Mesendoderm (in vitro differentiated cells): ENCODE measurements around the gene TECTB.

Experiments
- DNase-seq: peaks from one replicate; pipeline ENCODE4 v3.0.0; 2013
- H2AK5ac ChIP-seq: 2 replicates; pipeline ENCODE4 v1.6.1; 2013; ENCODE audit warnings: low read length, inconsistent platforms
- H2BK120ac ChIP-seq: 2 replicates; pipeline ENCODE4 v1.6.1; 2013; ENCODE audit warnings: low read depth, mild to moderate bottlenecking, low read length, moderate library complexity, mixed read lengths
- H2BK15ac ChIP-seq: replicated peaks from 2 replicates; pipeline ENCODE4 v1.6.1; 2013; ENCODE audit warnings: low read depth, mild to moderate bottlenecking, moderate library complexity
- H2BK5ac ChIP-seq: 2 replicates; pipeline ENCODE4 v1.6.1; 2013; ENCODE audit warnings: low read length, inconsistent platforms
- H3K18ac ChIP-seq: 2 replicates; pipeline ENCODE4 v1.6.1; 2013; ENCODE audit warnings: mild to moderate bottlenecking, low read length, mixed read lengths
- H3K23ac ChIP-seq: one replicate; pipeline ENCODE4 v1.6.1; 2013; ENCODE audit warnings: low read length
- H3K27ac ChIP-seq: 2 replicates; pipeline ENCODE4 v1.5.1; 2013; ENCODE audit warnings: low read depth, mild to moderate bottlenecking, inconsistent platforms, low read length, moderate library complexity
- H3K27me3 ChIP-seq: 2 replicates; pipeline ENCODE4 v1.6.1; 2013; ENCODE audit warnings: low read length, control low read depth, mild to moderate bottlenecking, inconsistent platforms; ENCODE audit not compliant: insufficient read depth, poor library complexity
- H3K36me3 ChIP-seq: 2 replicates; pipeline ENCODE4 v1.6.1; 2013; ENCODE audit warnings: low read length, inconsistent platforms; ENCODE audit not compliant: control insufficient read depth, insufficient read depth
- H3K4ac ChIP-seq: one replicate; pipeline ENCODE4 v1.6.1; 2013; ENCODE audit warnings: low read depth, mild to moderate bottlenecking, low read length, moderate library complexity
- H3K4me1 ChIP-seq: 2 replicates; pipeline ENCODE4 v1.6.1; 2013; ENCODE audit warnings: low read depth, low read length, inconsistent platforms; ENCODE audit not compliant: control insufficient read depth
- H3K4me2 ChIP-seq: 2 replicates; pipeline ENCODE4 v1.6.1; 2013; ENCODE audit warnings: low read length
- H3K4me3 ChIP-seq: 2 replicates; pipeline ENCODE4 v1.5.1; 2013; ENCODE audit warnings: mild to moderate bottlenecking, low read length
- H3K56ac ChIP-seq: one replicate; pipeline ENCODE4 v1.6.1; 2013; ENCODE audit warnings: low read length
- H3K79me1 ChIP-seq: 2 replicates; pipeline ENCODE4 v1.6.1; 2013; ENCODE audit warnings: low read length, inconsistent platforms
- H3K79me2 ChIP-seq: 2 replicates; pipeline ENCODE4 v1.6.1; 2013; ENCODE audit warnings: mild to moderate bottlenecking, low read length; ENCODE audit not compliant: control insufficient read depth, insufficient read depth
- H3K9ac ChIP-seq: 2 replicates; pipeline ENCODE4 v1.6.1; 2013; ENCODE audit warnings: low read length, inconsistent platforms
- H4K5ac ChIP-seq: one replicate; pipeline ENCODE4 v1.6.1; 2013; ENCODE audit warnings: low read length
- H4K8ac ChIP-seq: one replicate; pipeline ENCODE4 v1.6.1; 2013; ENCODE audit warnings: low read depth, mild to moderate bottlenecking, control low read depth, low read length, moderate library complexity
- WGBS: extraction: QIAGEN DNeasy Blood & Tissue Kit; methylation state at CpG from one replicate; pipeline ENCODE4 v1.1.7; 2013; ENCODE audit warnings: low lambda C conversion rate, missing lambda C conversion rate; ENCODE audit not compliant: insufficient coverage; ENCODE audit errors: extremely low coverage; 5-methylcytosine and 5-hydroxymethylcytosine counted together

Gene TECTB

GRCh38 chr10:112344261-112344660 is 61.1 kb downstream of the TECTB start:
- H3K27me3 ChIP-seq = no peaks in the 10 kb centered on the region
- H3K79me2 ChIP-seq = no peaks in the 10 kb centered on the region
- H2AK5ac ChIP-seq = no peak overlapping the region
- no peak overlapping the region for H2BK5ac ChIP-seq
- no peak for DNase-seq
- H2BK120ac ChIP-seq = no peak overlapping the region
- no peak overlapping the region for H3K9ac ChIP-seq
- H3K18ac ChIP-seq = no peak overlapping the region
- no peaks in the 10 kb centered on the region for H3K4me1 ChIP-seq
- no peak overlapping the region for H4K5ac ChIP-seq
- H3K4me3 ChIP-seq = no peak overlapping the region
- no peak overlapping the region for H3K56ac ChIP-seq
- no peak overlapping the region for H3K4me2 ChIP-seq
- H3K36me3 ChIP-seq = no peaks in the 10 kb centered on the region
- H4K8ac ChIP-seq = no peak overlapping the region
- no peak overlapping the region for H3K4ac ChIP-seq
- no peak overlapping the region for H3K27ac ChIP-seq
- H3K79me1 ChIP-seq = no peaks in the 10 kb centered on the region
- no CpG with 5 or more reads among the region's 6 CpGs for WGBS
- no peak overlapping the region for H2BK15ac ChIP-seq
- H3K23ac ChIP-seq = no peak overlapping the region

- H3K79me2 ChIP-seq = no peaks in the 10 kb centered on the region
- no CpG with 5 or more reads among the region's 3 CpGs for WGBS
- no peak overlapping the region for H3K4ac ChIP-seq
- no peak overlapping the region for H2BK120ac ChIP-seq
- H3K18ac ChIP-seq = no peak overlapping the region
- no peaks in the 10 kb centered on the region for H3K4me1 ChIP-seq
- no peak overlapping the region for H3K9ac ChIP-seq
- no peak overlapping the region for H4K5ac ChIP-seq
- no peaks in the 10 kb centered on the region for H3K27me3 ChIP-seq
- no peak overlapping the region for H2BK15ac ChIP-seq
- H2AK5ac ChIP-seq = no peak overlapping the region
- DNase-seq = no peak
- H3K27ac ChIP-seq = no peak overlapping the region
- no peak overlapping the region for H3K4me3 ChIP-seq
- no peak overlapping the region for H3K23ac ChIP-seq
- H3K4me2 ChIP-seq = no peak overlapping the region
- no peak overlapping the region for H3K56ac ChIP-seq
- no peaks in the 10 kb centered on the region for H3K79me1 ChIP-seq
- H4K8ac ChIP-seq = no peak overlapping the region
- H3K36me3 ChIP-seq = no peaks in the 10 kb centered on the region
- no peak overlapping the region for H2BK5ac ChIP-seq
Measured at GRCh38 chr10:112345202-112345601, 62.0 kb downstream of the TECTB start.

- H3K23ac ChIP-seq = no peak overlapping the region
- DNase-seq = no peak
- no peak overlapping the region for H3K4me2 ChIP-seq
- H3K79me1 ChIP-seq = no peaks in the 10 kb centered on the region
- H3K4me3 ChIP-seq = no peak overlapping the region
- no peak overlapping the region for H3K4ac ChIP-seq
- no CpG with 5 or more reads among the region's 9 CpGs for WGBS
- H3K36me3 ChIP-seq = no peaks in the 10 kb centered on the region
- H2AK5ac ChIP-seq = no peak overlapping the region
- H4K5ac ChIP-seq = no peak overlapping the region
- no peak overlapping the region for H2BK5ac ChIP-seq
- H4K8ac ChIP-seq = no peak overlapping the region
- no peaks in the 10 kb centered on the region for H3K79me2 ChIP-seq
- no peak overlapping the region for H2BK120ac ChIP-seq
- no peaks in the 10 kb centered on the region for H3K27me3 ChIP-seq
- H3K4me1 ChIP-seq = no peaks in the 10 kb centered on the region
- no peak overlapping the region for H3K9ac ChIP-seq
- no peak overlapping the region for H3K27ac ChIP-seq
- no peak overlapping the region for H3K18ac ChIP-seq
- no peak overlapping the region for H3K56ac ChIP-seq
- H2BK15ac ChIP-seq = no peak overlapping the region
Measured at GRCh38 chr10:112345743-112346142, 62.5 kb downstream of the TECTB start.

- no peak overlapping the region for H3K18ac ChIP-seq
- H3K36me3 ChIP-seq = no peaks in the 10 kb centered on the region
- DNase-seq = no peak
- H3K23ac ChIP-seq = no peak overlapping the region
- no peak overlapping the region for H4K5ac ChIP-seq
- no peak overlapping the region for H4K8ac ChIP-seq
- H3K4me3 ChIP-seq = no peak overlapping the region
- no peak overlapping the region for H3K4ac ChIP-seq
- H2BK5ac ChIP-seq = no peak overlapping the region
- H2BK15ac ChIP-seq = no peak overlapping the region
- H3K27ac ChIP-seq = no peak overlapping the region
- no CpG with 5 or more reads among the region's 5 CpGs for WGBS
- no peaks in the 10 kb centered on the region for H3K27me3 ChIP-seq
- no peak overlapping the region for H3K4me2 ChIP-seq
- H3K79me1 ChIP-seq = no peaks in the 10 kb centered on the region
- H3K4me1 ChIP-seq = no peaks in the 10 kb centered on the region
- H2AK5ac ChIP-seq = no peak overlapping the region
- H3K9ac ChIP-seq = no peak overlapping the region
- H3K79me2 ChIP-seq = no peaks in the 10 kb centered on the region
- H3K56ac ChIP-seq = no peak overlapping the region
- H2BK120ac ChIP-seq = no peak overlapping the region
Measured at GRCh38 chr10:112346774-112347173, 63.6 kb downstream of the TECTB start.

GRCh38 chr10:112347709-112348671 is 64.8 kb downstream of the TECTB start:
- H3K27ac ChIP-seq = no peak overlapping the region
- DNase-seq = no peak
- no peak overlapping the region for H3K23ac ChIP-seq
- no CpG with 5 or more reads among the region's 12 CpGs for WGBS
- H3K9ac ChIP-seq = no peak overlapping the region
- no peaks in the 10 kb centered on the region for H3K79me2 ChIP-seq
- H3K79me1 ChIP-seq = no peaks in the 10 kb centered on the region
- no peak overlapping the region for H3K4ac ChIP-seq
- H4K5ac ChIP-seq = no peak overlapping the region
- H3K56ac ChIP-seq = no peak overlapping the region
- no peaks in the 10 kb centered on the region for H3K36me3 ChIP-seq
- H3K4me2 ChIP-seq = no peak overlapping the region
- no peak overlapping the region for H2BK120ac ChIP-seq
- no peak overlapping the region for H2AK5ac ChIP-seq
- H3K4me3 ChIP-seq = no peak overlapping the region
- no peak overlapping the region for H4K8ac ChIP-seq
- H2BK15ac ChIP-seq = no peak overlapping the region
- no peaks in the 10 kb centered on the region for H3K27me3 ChIP-seq
- no peaks in the 10 kb centered on the region for H3K4me1 ChIP-seq
- no peak overlapping the region for H2BK5ac ChIP-seq
- H3K18ac ChIP-seq = no peak overlapping the region
